HepG2 (cell line): ENCODE measurements around the gene CDK3. TPM values are rescaled to one million over a fixed set of nuclear protein-coding genes. Genes with fewer than 3 reads are reported as not detected.

ENCODE experiments used
- EHMT2 ChIP-seq: fragments of 200-600 bp; sonication (generic); IDR thresholded peaks from 2 replicates; pipeline ENCODE4 v1.7.0; 2017; ENCODE audit warnings: antibody characterized with exemption, low read depth, low read length, borderline replicate concordance
- HOXA9 ChIP-seq: sonication (generic); formaldehyde crosslinking; IDR thresholded peaks from 2 replicates; pipeline ENCODE4 v1.8.1; 2022; ENCODE audit warnings: missing genetic modification reagents, mild to moderate bottlenecking, moderate library complexity, borderline replicate concordance
- KLF9 ChIP-seq: IDR thresholded peaks from 2 replicates; pipeline ENCODE4 v1.6.1; 2016; ENCODE audit warnings: low read depth
- MED8 ChIP-seq: sonication (generic); formaldehyde crosslinking; IDR thresholded peaks from 2 replicates; pipeline ENCODE4 v1.8.1; 2023; ENCODE audit warnings: mild to moderate bottlenecking, missing genetic modification reagents; ENCODE audit not compliant: insufficient replicate concordance
- PAX8 ChIP-seq: sonication (generic); formaldehyde crosslinking; IDR thresholded peaks from 2 replicates; pipeline ENCODE4 v1.8.0; 2022; ENCODE audit warnings: mild to moderate bottlenecking, missing genetic modification reagents, borderline replicate concordance
- REL ChIP-seq: sonication (generic); formaldehyde crosslinking; conservative IDR thresholded peaks from 2 replicates; pipeline ENCODE4 v1.8.0; 2022; ENCODE audit warnings: mild to moderate bottlenecking, missing genetic modification reagents, moderate library complexity
- RERE ChIP-seq: IDR thresholded peaks from 2 replicates; pipeline ENCODE4 v1.6.1; 2016; ENCODE audit warnings: low read depth, missing genetic modification reagents, missing compliant biosample characterization
- TARDBP ChIP-seq: sonication (generic); formaldehyde crosslinking; IDR thresholded peaks from 2 replicates; pipeline ENCODE4 v1.8.0; 2022; ENCODE audit warnings: mild to moderate bottlenecking, missing genetic modification reagents
- WIZ ChIP-seq: sonication (generic); formaldehyde crosslinking; IDR thresholded peaks from 2 replicates; pipeline ENCODE4 v1.5.1; 2020; ENCODE audit warnings: mild to moderate bottlenecking, missing genetic modification reagents
- ZNF251 ChIP-seq: sonication (generic); formaldehyde crosslinking; IDR thresholded peaks from 2 replicates; pipeline ENCODE4 v1.9.0; 2021; ENCODE audit warnings: mild to moderate bottlenecking, missing genetic modification reagents
- ZNF513 ChIP-seq: sonication (generic); formaldehyde crosslinking; conservative IDR thresholded peaks from 2 replicates; pipeline ENCODE4 v1.5.0; 2020; ENCODE audit warnings: missing genetic modification reagents
- ZNF780A ChIP-seq: sonication (generic); formaldehyde crosslinking; IDR thresholded peaks from 2 replicates; pipeline ENCODE4 v1.8.0; 2022; ENCODE audit warnings: mild to moderate bottlenecking, missing genetic modification reagents, moderate library complexity
- ZNF841 ChIP-seq: sonication (generic); formaldehyde crosslinking; IDR thresholded peaks from 2 replicates; pipeline ENCODE4 v1.8.1; 2023; ENCODE audit warnings: missing genetic modification reagents, borderline replicate concordance
- polyA plus RNA-seq, 8 experiments: library from polyadenylated mRNA; depleted of rRNA in 3 of 8; stranded (reverse) in 7 of 8; unstranded in 1 of 8; fragments of >200 nt; fragmentation: Illumina TruSeq in 4 of 8; extraction: Trizol in 4 of 8; gene quantifications; 2 replicates each; pipeline versions ENCODE4 v1.2.1 to v1.2.3, GENCODE V29; 2011 to 2016; ENCODE audit warnings: low read depth in 4 of 8, missing spikeins in 1 of 8, mixed read lengths in 1 of 8; ENCODE audit not compliant: insufficient read depth in 1 of 8
- total RNA-seq, 5 experiments: library from RNA; depleted of rRNA; stranded (reverse); fragments of >200 nt; fragmentation: Illumina TruSeq; extraction: Trizol; gene quantifications; 2 replicates each; pipeline ENCODE4 v1.2.3, GENCODE V29; 2016; ENCODE audit warnings: low read depth in 1 of 5
- TF ChIP-seq, protein P1 (sequence below): fragments of 450-650 bp; IDR thresholded peaks from 2 replicates; pipeline ENCODE4 v1.6.1; 2016
- TF ChIP-seq, protein P2 (sequence below): sonication (generic); formaldehyde crosslinking; IDR thresholded peaks from 2 replicates; pipeline ENCODE4 v1.8.0; 2022; ENCODE audit warnings: missing genetic modification reagents, mild to moderate bottlenecking, inconsistent platforms, borderline replicate concordance
- TF ChIP-seq, protein P3 (sequence below): sonication (generic); formaldehyde crosslinking; IDR thresholded peaks from 2 replicates; pipeline ENCODE4 v1.4.0; 2020; ENCODE audit warnings: missing genetic modification reagents

The CDK3 gene
- total and polyA plus RNA-seq, 2 of the 13 experiments (the other 11 are each of a cell fraction or from before 2014, with no cell fraction given), result 5.8 to 11.4 TPM

DNA sequence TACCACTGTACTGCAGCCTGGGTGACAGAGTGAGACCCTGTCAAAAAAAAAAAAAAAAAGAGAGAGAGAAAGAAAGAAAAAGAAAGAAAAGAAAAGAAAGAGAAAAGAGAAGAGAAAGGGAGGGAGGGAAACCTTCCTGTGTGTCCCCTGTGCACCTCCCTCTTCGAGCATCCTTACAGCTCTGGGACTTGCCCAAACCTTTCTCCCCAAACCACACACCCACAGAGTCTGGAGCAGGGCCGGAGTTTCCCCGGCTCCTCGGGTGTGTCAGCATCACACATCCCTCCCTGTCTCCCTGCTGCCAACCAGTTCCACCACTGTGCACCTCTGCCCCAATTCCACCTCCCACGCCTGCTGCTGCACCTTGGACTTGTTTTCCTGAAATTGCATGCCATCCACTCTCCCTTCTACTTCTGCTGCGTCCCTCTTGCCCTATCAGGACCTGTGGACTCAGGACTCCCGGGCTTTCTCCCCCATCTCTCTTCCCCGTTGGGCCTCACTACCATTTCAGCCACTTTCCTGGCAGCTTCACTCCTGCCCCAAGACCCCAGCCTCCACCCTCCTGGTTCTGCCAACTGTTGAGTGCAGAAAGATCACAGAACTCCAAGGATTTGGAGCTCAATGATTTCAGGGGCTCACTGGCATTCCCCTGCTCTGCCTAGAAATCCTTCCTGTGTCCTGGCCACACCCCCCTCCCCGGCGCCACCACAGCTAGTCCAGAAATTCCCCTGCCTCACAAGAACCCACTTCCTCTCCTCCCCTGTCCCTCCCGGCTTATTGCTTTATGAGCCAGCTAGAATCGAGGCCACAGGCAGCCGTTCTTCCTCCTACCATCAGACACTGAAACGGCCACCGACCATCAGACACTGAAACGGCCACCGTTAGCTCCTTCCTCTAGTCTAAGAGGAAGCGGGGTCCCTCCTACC is 3.7 kb upstream of the CDK3 start (continued):
- TF ChIP-seq ZNF780A (CRISPR knock-in tag) (no peak), PAX8 (CRISPR knock-in tag) (0 out of 2 replicates have a peak, but pooled peaks have one; percentile 44), ZNF841 (CRISPR knock-in tag) (no peak), WIZ (CRISPR knock-in tag) (no peak), ZNF513 (CRISPR knock-in tag) (no peak), MED8 (no peak), HOXA9 (CRISPR knock-in tag) (no peak), KLF9 (CRISPR knock-in tag) (peak; percentile 43), TARDBP (CRISPR knock-in tag) (peak; percentile 86), ZNF251 (CRISPR knock-in tag) (peak; percentile 75; the same call in 1 of the 2 replicates), EHMT2 (no peak), RERE (CRISPR knock-in tag) (peak; percentile 33; the same call in 1 of the 2 replicates), REL (no peak)
- TF ChIP-seq, protein P1, sequence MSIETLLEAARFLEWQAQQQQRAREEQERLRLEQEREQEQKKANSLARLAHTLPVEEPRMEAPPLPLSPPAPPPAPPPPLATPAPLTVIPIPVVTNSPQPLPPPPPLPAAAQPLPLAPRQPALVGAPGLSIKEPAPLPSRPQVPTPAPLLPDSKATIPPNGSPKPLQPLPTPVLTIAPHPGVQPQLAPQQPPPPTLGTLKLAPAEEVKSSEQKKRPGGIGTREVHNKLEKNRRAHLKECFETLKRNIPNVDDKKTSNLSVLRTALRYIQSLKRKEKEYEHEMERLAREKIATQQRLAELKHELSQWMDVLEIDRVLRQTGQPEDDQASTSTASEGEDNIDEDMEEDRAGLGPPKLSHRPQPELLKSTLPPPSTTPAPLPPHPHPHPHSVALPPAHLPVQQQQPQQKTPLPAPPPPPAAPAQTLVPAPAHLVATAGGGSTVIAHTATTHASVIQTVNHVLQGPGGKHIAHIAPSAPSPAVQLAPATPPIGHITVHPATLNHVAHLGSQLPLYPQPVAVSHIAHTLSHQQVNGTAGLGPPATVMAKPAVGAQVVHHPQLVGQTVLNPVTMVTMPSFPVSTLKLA, result peak; percentile 64
- TF ChIP-seq, protein P2, sequence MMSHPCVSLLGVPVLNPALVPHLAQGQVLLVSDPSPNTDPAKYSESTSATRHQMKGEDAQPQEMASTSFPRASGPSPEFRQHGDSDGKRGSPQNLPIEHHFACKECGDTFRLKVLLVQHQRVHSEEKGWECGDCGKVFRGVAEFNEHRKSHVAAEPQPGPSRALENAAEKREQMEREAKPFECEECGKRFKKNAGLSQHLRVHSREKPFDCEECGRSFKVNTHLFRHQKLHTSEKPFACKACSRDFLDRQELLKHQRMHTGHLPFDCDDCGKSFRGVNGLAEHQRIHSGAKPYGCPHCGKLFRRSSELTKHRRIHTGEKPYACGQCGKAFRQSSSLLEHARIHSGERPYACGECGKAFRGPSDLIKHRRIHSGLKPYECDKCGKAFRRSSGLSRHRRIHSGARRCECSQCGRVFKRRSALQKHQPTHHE (CRISPR knock-in tag), result no peak
- TF ChIP-seq, protein P3, sequence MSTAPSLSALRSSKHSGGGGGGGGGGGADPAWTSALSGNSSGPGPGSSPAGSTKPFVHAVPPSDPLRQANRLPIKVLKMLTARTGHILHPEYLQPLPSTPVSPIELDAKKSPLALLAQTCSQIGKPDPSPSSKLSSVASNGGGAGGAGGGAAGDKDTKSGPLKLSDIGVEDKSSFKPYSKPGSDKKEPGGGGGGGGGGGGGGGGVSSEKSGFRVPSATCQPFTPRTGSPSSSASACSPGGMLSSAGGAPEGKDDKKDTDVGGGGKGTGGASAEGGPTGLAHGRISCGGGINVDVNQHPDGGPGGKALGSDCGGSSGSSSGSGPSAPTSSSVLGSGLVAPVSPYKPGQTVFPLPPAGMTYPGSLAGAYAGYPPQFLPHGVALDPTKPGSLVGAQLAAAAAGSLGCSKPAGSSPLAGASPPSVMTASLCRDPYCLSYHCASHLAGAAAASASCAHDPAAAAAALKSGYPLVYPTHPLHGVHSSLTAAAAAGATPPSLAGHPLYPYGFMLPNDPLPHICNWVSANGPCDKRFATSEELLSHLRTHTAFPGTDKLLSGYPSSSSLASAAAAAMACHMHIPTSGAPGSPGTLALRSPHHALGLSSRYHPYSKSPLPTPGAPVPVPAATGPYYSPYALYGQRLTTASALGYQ (CRISPR knock-in tag), result peak; percentile 64; the same call in 1 of the 2 replicates
